ENCODE measurements around the gene ADAMTS13. TPM values are rescaled to one million over a fixed set of nuclear protein-coding genes. Genes with fewer than 3 reads are reported as not detected.
A peak's percentile ranks its signal among the peaks of the same experiment; 100 is the strongest.

The ADAMTS13 gene
- polyA plus RNA-seq, 1 experiment = 0.86 TPM

GRCh38 chr9:133505901-133506652 lies 83.9 kb downstream of the ADAMTS13 start:
- DNase-seq (ENCODE audit: low read depth, low spot score) = no peak
- CTCF ChIA-PET = interaction anchor here (0.6 kb wide), 1 partner anchor 241 kb away, joined by 3 read pairs; no protein-coding TSS in a partner anchor
- H3K4me3 ChIP-seq (ENCODE audit: low read depth, low read length) = no peak overlapping the region
- POLR2A ChIA-PET = interaction anchor here (0.6 kb wide), 1 partner anchor 46 kb away, joined by 6 read pairs; no protein-coding TSS in a partner anchor
- no peak overlapping the region for H3K27ac ChIP-seq (ENCODE audit: low read depth, low read length)
- peaks cover 16% of the 10 kb centered on the region for H3K27me3 ChIP-seq (ENCODE audit: control insufficient read depth, insufficient read depth, low read length)
- H3K9me3 ChIP-seq (ENCODE audit: control insufficient read depth, insufficient read depth, low read length) = peaks cover 10% of the 10 kb centered on the region
- TF ChIP-seq, protein P1, sequence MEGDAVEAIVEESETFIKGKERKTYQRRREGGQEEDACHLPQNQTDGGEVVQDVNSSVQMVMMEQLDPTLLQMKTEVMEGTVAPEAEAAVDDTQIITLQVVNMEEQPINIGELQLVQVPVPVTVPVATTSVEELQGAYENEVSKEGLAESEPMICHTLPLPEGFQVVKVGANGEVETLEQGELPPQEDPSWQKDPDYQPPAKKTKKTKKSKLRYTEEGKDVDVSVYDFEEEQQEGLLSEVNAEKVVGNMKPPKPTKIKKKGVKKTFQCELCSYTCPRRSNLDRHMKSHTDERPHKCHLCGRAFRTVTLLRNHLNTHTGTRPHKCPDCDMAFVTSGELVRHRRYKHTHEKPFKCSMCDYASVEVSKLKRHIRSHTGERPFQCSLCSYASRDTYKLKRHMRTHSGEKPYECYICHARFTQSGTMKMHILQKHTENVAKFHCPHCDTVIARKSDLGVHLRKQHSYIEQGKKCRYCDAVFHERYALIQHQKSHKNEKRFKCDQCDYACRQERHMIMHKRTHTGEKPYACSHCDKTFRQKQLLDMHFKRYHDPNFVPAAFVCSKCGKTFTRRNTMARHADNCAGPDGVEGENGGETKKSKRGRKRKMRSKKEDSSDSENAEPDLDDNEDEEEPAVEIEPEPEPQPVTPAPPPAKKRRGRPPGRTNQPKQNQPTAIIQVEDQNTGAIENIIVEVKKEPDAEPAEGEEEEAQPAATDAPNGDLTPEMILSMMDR (IDR thresholded peaks at IDR 0.05; ENCODE audit: low read depth, low read length) = no peak

GRCh38 chr9:133506653-133507038 lies 84.5 kb downstream of the ADAMTS13 start:
- Histone ChIP-seq H3K9me3 (ENCODE audit: control insufficient read depth, insufficient read depth, low read length) (peaks cover 10% of the 10 kb centered on the region), H3K4me3 (ENCODE audit: low read depth, low read length) (no peak overlapping the region), H3K27me3 (ENCODE audit: control insufficient read depth, insufficient read depth, low read length) (peaks cover 11% of the 10 kb centered on the region), H3K27ac (ENCODE audit: low read depth, low read length) (no peak overlapping the region)
- peak; percentile 23 for DNase-seq (ENCODE audit: low read depth, low spot score)
- CTCF ChIA-PET = interaction anchor here (0.6 kb wide), 1 partner anchor 242 kb away, joined by 3 read pairs; no protein-coding TSS in a partner anchor
- POLR2A ChIA-PET = no interaction called here
- TF ChIP-seq, protein P1 (IDR thresholded peaks at IDR 0.05; ENCODE audit: low read depth, low read length) = peak; percentile 15; the same call in 1 of the 2 replicates

GRCh38 chr9:133507246-133507965 lies 85.2 kb downstream of the ADAMTS13 start:
- H3K27ac ChIP-seq (ENCODE audit: low read depth, low read length) = no peak overlapping the region
- DNase-seq (ENCODE audit: low read depth, low spot score) = no peak
- H3K9me3 ChIP-seq (ENCODE audit: control insufficient read depth, insufficient read depth, low read length) = peaks cover 11% of the 10 kb centered on the region; the same call in 1 of the 2 replicates
- ChIA-PET POLR2A (no interaction called here), CTCF (no interaction called here)
- H3K4me3 ChIP-seq (ENCODE audit: low read depth, low read length) = no peak overlapping the region
- peaks cover 9% of the 10 kb centered on the region for H3K27me3 ChIP-seq (ENCODE audit: control insufficient read depth, insufficient read depth, low read length)
- TF ChIP-seq, protein P1 (IDR thresholded peaks at IDR 0.05; ENCODE audit: low read depth, low read length) = no peak

DNA sequence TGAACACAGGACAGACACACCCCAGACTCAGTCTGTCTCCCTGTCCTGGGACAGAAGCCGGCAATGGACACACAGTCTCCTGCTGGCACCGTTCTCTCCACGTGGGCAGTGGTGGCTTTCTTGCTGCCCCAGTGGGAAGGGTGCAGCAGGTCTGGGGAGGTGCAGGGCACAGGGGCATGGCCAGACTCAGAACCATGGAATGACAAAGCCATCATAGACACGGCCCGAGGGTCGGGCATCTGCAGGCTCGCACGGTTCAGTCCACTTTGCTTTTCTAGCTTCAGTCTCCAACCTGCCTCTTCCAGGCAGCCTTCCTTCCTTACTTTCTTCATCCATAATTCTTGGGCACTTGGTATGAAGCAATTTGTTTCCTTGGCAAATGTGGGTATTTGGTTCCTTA lies 85.9 kb downstream of the ADAMTS13 start:
- H3K27me3 ChIP-seq (ENCODE audit: control insufficient read depth, insufficient read depth, low read length) = peaks cover 15% of the 10 kb centered on the region
- H3K9me3 ChIP-seq (ENCODE audit: control insufficient read depth, insufficient read depth, low read length) = peaks cover 16% of the 10 kb centered on the region; the same call in 1 of the 2 replicates
- H3K4me3 ChIP-seq (ENCODE audit: low read depth, low read length) = no peak overlapping the region
- CTCF ChIA-PET = no interaction called here
- POLR2A ChIA-PET = no interaction called here
- no peak for DNase-seq (ENCODE audit: low read depth, low spot score)
- TF ChIP-seq, protein P1 (IDR thresholded peaks at IDR 0.05; ENCODE audit: low read depth, low read length) = no peak
- no peak overlapping the region for H3K27ac ChIP-seq (ENCODE audit: low read depth, low read length)

Other genes with a start within 250 kb of the ADAMTS13 start
- gene OBP2B, start 213.1 kb upstream of the ADAMTS13 start, polyA plus RNA-seq (2011; rRNA removed) = not detected in 2 replicates
- gene ABO, start 147.2 kb upstream of the ADAMTS13 start, polyA plus RNA-seq (2011; rRNA removed) = not detected in 2 replicates
- 6.2 and 8.5 TPM in 2 replicates for gene SURF6, start 86.2 kb upstream of the ADAMTS13 start, polyA plus RNA-seq (2011; rRNA removed)
- 14.1 and 20.2 TPM in 2 replicates for gene MED22, start 74.2 kb upstream of the ADAMTS13 start, polyA plus RNA-seq (2011; rRNA removed)
- 2,708 and 3,305 TPM in 2 replicates for gene RPL7A, start 74.1 kb upstream of the ADAMTS13 start, polyA plus RNA-seq (2011; rRNA removed)
- gene SURF1, start 65.9 kb upstream of the ADAMTS13 start, polyA plus RNA-seq (2011; rRNA removed) = 28.2 and 29.9 TPM in 2 replicates
- gene SURF2, start 65.8 kb upstream of the ADAMTS13 start, polyA plus RNA-seq (2011; rRNA removed) = 9.9 and 11.4 TPM in 2 replicates
- gene SURF4, start 46.3 kb upstream of the ADAMTS13 start, polyA plus RNA-seq (2011; rRNA removed) = 293 and 296 TPM in 2 replicates
- 0.95 and 1.4 TPM in 2 replicates for gene STKLD1, start 46.0 kb upstream of the ADAMTS13 start, polyA plus RNA-seq (2011; rRNA removed)
- gene REXO4, start 4.4 kb upstream of the ADAMTS13 start, polyA plus RNA-seq (2011; rRNA removed) = 19.4 and 21.0 TPM in 2 replicates
- 9.2 and 10.3 TPM in 2 replicates for gene CACFD1, start 37.6 kb downstream of the ADAMTS13 start, polyA plus RNA-seq (2011; rRNA removed)
- gene SLC2A6, start 56.7 kb downstream of the ADAMTS13 start, polyA plus RNA-seq (2011; rRNA removed) = 1.7 and 2.3 TPM in 2 replicates
- not detected in 2 replicates for gene MYMK, start 102.6 kb downstream of the ADAMTS13 start, polyA plus RNA-seq (2011; rRNA removed)
- gene ADAMTSL2, start 112.3 kb downstream of the ADAMTS13 start, polyA plus RNA-seq (2011; rRNA removed) = not detected in 2 replicates
- not detected in 2 replicates for gene FAM163B, start 187.0 kb downstream of the ADAMTS13 start, polyA plus RNA-seq (2011; rRNA removed)
- gene DBH, start 214.0 kb downstream of the ADAMTS13 start, polyA plus RNA-seq (2011; rRNA removed) = not detected in 2 replicates